Measurements from ENCODE around the gene PHF2.

DNA sequence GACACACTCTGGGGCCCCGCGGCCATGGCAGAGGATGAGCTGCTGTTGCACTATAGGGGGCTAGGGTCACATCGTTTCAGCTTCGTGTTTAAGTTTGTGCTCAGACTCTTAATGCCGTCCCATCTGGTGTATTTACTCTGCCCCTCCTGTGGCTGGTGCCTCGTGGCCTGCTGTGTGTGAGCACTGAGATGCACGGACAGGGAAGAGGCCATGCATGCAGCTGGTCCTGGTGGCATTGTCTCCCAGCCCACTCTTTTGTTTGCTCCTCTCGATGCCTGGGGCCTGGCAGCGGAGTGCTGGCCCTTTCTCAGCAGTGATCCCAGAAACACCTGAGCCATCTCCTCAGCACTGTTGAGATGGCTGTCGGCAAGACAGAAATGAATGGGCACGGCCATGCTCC lies 30.0 kb upstream of the PHF2 start:
- TF ChIP-seq POLR2A (IDR thresholded peaks at IDR 0.05) (no peak), POLR2AphosphoS5 (IDR thresholded peaks at IDR 0.05) (no peak)
- TF ChIP-seq, protein P1, sequence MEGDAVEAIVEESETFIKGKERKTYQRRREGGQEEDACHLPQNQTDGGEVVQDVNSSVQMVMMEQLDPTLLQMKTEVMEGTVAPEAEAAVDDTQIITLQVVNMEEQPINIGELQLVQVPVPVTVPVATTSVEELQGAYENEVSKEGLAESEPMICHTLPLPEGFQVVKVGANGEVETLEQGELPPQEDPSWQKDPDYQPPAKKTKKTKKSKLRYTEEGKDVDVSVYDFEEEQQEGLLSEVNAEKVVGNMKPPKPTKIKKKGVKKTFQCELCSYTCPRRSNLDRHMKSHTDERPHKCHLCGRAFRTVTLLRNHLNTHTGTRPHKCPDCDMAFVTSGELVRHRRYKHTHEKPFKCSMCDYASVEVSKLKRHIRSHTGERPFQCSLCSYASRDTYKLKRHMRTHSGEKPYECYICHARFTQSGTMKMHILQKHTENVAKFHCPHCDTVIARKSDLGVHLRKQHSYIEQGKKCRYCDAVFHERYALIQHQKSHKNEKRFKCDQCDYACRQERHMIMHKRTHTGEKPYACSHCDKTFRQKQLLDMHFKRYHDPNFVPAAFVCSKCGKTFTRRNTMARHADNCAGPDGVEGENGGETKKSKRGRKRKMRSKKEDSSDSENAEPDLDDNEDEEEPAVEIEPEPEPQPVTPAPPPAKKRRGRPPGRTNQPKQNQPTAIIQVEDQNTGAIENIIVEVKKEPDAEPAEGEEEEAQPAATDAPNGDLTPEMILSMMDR (IDR thresholded peaks at IDR 0.05): no peak

Data from sigmoid colon (tissue), 4 donors.